ENCODE measurements around the gene COL18A1.

The COL18A1 gene

GRCh38 chr21:45509566-45510465, 104.9 kb downstream of the COL18A1 start:
- DNase-seq, result no peak

DNA sequence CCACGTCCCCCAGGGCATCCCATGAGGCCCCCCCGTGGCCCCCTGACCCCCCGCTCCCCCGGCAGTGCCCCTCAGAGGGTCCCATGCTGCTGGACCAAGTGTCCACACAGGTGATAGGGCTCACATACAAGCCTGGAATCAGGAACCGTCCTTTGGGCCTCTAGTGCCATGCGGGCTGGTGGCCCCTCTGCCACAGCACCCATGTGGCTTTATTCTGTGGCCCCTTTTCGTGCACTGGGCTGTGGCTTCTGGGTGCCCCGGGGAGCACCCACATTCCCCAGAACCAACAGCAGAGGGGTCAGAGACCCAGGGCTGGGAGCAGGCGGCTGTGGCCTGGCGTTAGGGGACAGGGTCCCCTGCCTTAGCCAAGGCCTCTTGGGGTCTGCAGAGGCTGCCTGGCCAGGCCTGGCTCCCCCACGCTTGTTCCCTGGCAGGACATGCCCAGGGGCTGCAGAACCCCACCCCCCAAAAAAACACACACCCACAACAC, 105.5 kb downstream of the COL18A1 start:
- no peak for DNase-seq

- no peak for DNase-seq
Observed at GRCh38 chr21:45511007-45511406, 106.0 kb downstream of the COL18A1 start.

GRCh38 chr21:45511661-45512431, 106.9 kb downstream of the COL18A1 start:
- DNase-seq, result no peak

DNA sequence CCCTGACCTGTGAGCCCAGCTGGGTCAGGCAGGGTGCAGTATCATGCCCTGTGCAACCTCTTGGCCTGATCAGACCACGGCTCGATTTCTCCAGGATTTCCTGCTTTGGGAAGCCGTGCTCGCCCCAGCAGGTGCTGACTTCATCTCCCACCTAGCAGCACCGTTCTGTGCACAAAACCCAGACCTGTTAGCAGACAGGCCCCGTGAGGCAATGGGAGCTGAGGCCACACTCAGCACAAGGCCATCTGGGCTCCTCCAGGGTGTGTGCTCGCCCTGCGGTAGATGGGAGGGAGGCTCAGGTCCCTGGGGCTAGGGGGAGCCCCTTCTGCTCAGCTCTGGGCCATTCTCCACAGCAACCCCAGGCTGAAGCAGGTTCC, 107.6 kb downstream of the COL18A1 start:
- no peak for DNase-seq

DNA sequence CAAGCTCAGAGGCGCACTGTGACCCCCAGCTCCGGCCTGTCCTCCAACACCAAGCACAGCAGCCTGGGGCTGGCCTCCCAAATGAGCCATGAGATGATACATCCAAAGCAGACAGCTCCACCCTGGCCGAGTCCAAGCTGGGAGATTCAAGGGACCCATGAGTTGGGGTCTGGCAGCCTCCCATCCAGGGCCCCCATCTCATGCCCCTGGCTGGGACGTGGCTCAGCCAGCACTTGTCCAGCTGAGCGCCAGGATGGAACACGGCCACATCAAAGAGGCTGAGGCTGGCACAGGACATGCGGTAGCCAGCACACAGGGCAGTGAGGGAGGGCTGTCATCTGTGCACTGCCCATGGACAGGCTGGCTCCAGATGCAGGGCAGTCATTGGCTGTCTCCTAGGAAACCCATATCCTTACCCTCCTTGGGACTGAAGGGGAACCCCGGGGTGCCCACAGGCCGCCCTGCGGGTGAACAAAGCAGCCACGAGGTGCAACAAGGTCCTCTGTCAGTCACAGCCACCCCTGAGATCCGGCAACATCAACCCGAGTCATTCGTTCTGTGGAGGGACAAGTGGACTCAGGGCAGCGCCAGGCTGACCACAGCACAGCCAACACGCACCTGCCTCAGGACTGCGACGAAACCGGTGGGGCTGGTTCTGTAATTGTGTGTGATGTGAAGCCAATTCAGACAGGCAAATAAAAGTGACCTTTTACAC, 108.2 kb downstream of the COL18A1 start:
- no peak for DNase-seq

DNA sequence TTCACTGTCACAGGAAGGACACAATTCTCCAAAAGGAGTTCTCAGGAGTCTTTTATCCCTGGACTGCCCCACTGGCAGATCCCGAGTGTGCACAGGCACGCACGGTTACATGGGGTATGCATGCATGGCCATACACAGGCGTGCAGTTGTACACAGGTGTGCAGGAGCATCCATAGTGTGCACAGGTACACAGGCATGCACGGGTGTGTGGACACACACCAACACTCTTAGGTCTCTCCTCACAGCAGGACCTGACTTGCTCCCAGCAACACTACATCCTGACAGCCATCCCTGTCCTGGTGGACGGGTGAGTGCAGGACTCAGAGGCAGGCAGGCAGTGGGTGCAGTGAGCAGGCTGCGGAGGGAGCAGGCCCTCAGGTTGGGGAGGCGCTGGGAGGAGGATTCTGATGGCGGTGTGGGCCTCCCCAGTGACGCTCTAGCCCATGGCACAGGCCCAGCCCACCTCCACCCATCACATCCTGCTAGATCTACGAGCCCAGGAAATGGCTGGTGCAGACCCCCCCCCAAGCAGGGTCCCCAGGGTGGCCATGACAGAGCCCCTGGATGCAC, 108.9 kb downstream of the COL18A1 start:
- DNase-seq, result no peak

- DNase-seq, result no peak
Observed at GRCh38 chr21:45514311-45515021, 109.5 kb downstream of the COL18A1 start.

DNA sequence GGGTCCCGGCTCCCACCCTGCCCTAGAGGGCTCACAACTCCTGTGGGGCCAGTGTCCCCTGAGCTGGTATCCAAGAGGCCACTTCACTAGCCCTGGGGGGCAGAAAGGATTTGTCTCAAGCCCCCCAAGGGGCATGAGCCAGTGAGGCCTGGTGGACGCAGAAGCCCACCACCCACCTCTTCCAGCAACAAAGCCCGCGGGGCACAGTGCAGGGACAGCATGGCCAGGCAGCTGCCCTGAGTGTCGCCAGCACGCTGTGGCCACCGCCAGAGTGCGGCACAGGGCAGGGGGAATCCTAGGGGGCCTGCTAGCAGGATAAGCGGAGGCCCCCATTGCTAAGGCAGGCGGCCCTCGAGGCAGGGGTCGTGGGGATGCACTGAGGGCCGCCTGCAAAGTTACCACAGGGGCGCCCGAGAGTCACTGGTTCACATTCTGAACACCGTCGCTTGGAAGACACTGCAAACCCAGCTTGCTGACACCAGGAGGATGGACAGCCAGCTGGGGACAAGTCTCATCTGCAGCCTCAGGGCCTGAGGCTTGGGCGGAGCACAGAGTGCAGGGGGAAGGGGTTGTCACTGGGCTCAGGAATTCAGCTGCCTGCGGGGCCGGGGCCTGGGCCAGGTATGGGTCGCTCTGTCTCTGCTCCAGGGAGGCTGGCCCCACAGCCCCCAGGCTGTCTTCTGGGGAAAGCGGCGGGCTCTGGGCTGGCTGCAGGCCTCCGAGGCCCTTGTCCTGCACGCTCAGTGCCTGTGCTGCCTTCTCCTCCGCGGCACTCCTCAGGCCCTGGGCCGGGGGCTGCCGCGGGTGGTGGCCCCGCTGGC, 110.5 kb downstream of the COL18A1 start:
- DNase-seq, result no peak

DNA sequence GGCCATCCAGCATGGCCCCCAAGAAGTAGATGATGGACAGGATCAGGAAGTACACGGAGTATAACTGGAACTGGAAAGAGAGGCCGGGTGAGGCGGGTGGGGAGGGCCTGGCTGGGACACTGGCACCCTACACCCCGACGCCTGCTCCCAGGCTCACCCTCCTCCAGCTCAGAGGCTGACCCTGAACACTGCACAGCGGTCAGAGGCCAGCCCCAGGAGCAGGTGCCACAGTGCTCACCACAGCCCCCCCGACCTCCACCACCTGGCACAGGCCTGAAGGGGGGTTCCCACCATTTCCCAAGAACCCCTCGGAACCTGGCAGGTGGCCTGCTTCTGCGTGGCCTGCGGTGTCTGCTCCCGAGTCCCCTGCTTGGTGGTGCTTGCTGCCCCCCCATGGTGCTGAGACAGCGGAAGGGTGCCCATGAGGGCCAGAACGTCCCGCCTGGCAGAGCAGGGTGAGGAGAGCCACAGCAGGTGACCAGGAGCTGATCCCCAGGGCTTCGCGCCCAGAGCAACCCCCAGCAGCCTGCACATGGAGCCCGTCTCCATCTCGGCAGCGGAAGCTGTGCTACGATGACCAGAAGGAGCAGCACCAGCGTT, 111.2 kb downstream of the COL18A1 start:
- no peak for DNase-seq

GRCh38 chr21:45516671-45517151, 111.7 kb downstream of the COL18A1 start:
- no peak for DNase-seq

- no peak for DNase-seq
Observed at GRCh38 chr21:45517249-45518065, 112.5 kb downstream of the COL18A1 start.

- no peak for DNase-seq
Observed at GRCh38 chr21:45518742-45519141, 113.8 kb downstream of the COL18A1 start.

GRCh38 chr21:45519182-45519581, 114.2 kb downstream of the COL18A1 start:
- DNase-seq, result no peak

- no peak for DNase-seq
Observed at GRCh38 chr21:45521241-45521640, 116.3 kb downstream of the COL18A1 start.

DNA sequence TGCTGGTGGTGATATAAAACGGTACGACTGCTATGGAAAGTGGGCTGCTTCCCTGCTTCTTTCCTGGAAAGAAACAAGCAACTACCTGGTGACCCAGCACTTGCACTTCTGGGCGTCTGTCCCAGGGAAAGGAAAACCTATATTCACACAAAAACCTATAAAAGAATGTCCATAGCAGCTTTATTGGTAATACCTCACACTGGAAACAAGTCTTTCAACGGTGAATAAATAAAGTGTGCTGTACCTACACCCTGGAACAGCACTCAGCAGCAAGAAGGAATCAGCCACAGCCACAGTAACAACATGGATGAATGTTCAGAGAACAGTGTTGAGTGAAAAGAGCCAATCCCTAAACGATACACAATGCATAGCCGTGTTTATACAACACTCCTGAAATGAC, 117.4 kb downstream of the COL18A1 start:
- no peak for DNase-seq

DNA sequence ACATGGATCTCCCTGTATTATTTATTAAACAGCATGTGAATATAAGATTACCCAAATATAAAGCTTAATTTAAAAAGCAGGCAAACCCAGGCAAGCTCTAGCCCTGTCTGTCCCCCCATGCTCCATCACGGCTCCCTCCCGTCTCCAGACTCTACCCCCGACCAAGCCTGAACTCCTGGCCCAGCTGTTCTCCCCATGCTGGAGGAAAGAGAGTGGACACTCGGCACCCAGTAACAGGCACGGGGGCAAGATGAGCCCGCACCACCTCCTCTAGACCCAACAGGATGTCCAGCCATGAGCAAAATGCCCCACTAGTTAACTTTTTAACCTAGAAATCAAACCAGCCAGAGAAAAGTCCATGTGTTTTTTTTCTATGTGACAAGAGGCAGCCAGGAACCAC, 118.0 kb downstream of the COL18A1 start:
- DNase-seq, result no peak

DNA sequence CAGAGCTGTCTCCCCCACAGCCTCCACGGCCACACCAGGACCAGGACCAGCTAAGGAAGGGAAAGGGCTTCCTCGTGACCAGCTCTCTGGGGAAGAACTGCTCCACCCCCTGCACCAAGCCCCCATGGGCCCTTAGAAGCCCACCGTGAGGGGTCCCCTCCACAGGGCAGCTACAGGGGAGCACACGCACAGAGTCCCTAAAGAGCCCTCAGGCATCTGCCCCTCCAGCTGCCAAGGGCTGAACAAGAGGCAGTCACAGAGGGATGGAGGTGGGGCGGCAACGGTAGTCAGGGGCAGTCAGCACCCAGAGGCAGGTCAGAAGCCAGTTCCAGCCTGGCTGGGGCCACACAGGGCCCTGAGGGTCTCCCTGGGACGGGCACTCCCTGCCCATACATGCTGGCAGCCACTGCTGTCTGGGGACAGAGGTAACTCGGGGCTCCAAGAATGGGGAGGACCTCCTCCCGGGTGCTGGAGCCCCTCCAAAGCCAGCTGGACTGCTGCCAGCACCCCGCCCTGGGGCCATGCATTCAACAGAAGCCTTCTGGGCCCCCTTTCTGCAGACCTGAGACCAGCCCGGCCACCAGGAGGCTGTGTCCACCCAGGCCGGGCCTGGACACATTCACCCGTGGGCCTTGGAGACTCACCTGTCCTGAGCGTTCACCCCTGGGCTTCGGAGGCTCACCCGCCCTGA, 118.6 kb downstream of the COL18A1 start:
- no peak for DNase-seq

DNA sequence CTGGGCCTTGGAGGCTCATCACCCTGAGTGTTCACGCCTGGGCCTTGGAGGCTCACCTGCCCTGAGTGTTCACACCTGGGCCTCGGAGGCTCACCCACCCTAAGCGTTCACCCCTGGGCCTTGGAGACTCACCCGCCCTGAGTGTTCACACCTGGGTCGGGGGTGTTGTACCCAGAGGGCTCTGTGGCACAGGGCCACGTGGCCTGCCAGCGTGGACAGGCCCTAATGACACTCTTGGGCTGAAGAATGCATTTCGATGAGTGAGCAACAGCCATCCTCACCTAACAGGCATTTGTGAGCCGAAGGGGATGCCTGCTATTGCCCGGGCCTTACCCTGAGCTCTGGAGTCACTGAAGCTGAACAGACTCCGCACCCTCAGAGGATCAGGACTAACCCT, 119.8 kb downstream of the COL18A1 start:
- no peak for DNase-seq

Data from activated CD4-positive, CD25-positive, alpha-beta regulatory T cell (primary cell).